ENCODE measurements around the gene SORBS1.

The SORBS1 gene

GRCh38 chr10:95308389-95309302, 252.5 kb downstream of the SORBS1 start:
- H3K79me2 ChIP-seq (ENCODE audit: insufficient read depth, low read depth): no peaks in the 10 kb centered on the region
- no peak overlapping the region for H3K9ac ChIP-seq
- H3K36me3 ChIP-seq (ENCODE audit: insufficient read depth): no peaks in the 10 kb centered on the region
- H4K20me1 ChIP-seq (ENCODE audit: insufficient read depth): no peaks in the 10 kb centered on the region
- peak overlapping the region; percentile 28; the same call in 1 of the 2 replicates for H3K4me2 ChIP-seq
- peaks cover 13% of the 10 kb centered on the region for H3K4me1 ChIP-seq (ENCODE audit: low read depth, poor library complexity, severe bottlenecking)
- H3K27ac ChIP-seq: no peak overlapping the region
- no peaks in the 10 kb centered on the region for H3K27me3 ChIP-seq (ENCODE audit: insufficient read depth, low read depth)
- TF ChIP-seq CTCF (conservative IDR thresholded peaks at IDR 0.05; ENCODE audit: low read depth, low read length): no peak
- H3K4me3 ChIP-seq (IDR thresholded peaks at IDR 0.05; ENCODE audit: insufficient read depth, low read depth, low read length): no peak overlapping the region
- H2AFZ ChIP-seq (ENCODE audit: low read depth): no peak overlapping the region

GRCh38 chr10:95306851-95307250, 254.3 kb downstream of the SORBS1 start:
- no peak for TF ChIP-seq CTCF (conservative IDR thresholded peaks at IDR 0.05; ENCODE audit: low read depth, low read length)
- no peaks in the 10 kb centered on the region for H3K36me3 ChIP-seq (ENCODE audit: insufficient read depth)
- no peak overlapping the region for H3K4me2 ChIP-seq
- H4K20me1 ChIP-seq (ENCODE audit: insufficient read depth): no peaks in the 10 kb centered on the region
- peaks cover 13% of the 10 kb centered on the region for H3K4me1 ChIP-seq (ENCODE audit: low read depth, poor library complexity, severe bottlenecking)
- H3K27me3 ChIP-seq (ENCODE audit: insufficient read depth, low read depth): no peaks in the 10 kb centered on the region
- no peaks in the 10 kb centered on the region for H3K79me2 ChIP-seq (ENCODE audit: insufficient read depth, low read depth)
- no peak overlapping the region for H2AFZ ChIP-seq (ENCODE audit: low read depth)
- no peak overlapping the region for H3K9ac ChIP-seq
- no peak overlapping the region for H3K4me3 ChIP-seq (IDR thresholded peaks at IDR 0.05; ENCODE audit: insufficient read depth, low read depth, low read length)
- no peak overlapping the region for H3K27ac ChIP-seq

DNA sequence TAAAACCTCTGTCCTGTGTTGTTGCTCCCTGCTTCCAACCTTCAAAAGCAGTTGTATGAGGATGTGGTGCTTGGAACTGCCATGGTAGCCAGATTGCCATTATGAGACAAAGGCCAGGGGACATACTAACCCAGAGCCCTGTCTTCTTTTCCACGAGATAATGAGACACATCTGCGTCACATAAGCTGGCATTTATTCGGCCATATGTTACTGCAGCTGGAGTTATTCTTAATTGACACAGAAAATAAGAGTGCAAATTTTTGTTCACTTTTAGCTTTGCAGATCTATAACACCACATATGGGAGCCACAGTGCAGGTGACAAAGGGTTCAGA, 254.9 kb downstream of the SORBS1 start:
- H3K9ac ChIP-seq: no peak overlapping the region
- TF ChIP-seq CTCF (conservative IDR thresholded peaks at IDR 0.05; ENCODE audit: low read depth, low read length): no peak
- H3K4me1 ChIP-seq (ENCODE audit: low read depth, poor library complexity, severe bottlenecking): peaks cover 13% of the 10 kb centered on the region
- H2AFZ ChIP-seq (ENCODE audit: low read depth): no peak overlapping the region
- H3K4me2 ChIP-seq: no peak overlapping the region
- no peaks in the 10 kb centered on the region for H3K36me3 ChIP-seq (ENCODE audit: insufficient read depth)
- no peaks in the 10 kb centered on the region for H3K79me2 ChIP-seq (ENCODE audit: insufficient read depth, low read depth)
- no peaks in the 10 kb centered on the region for H3K27me3 ChIP-seq (ENCODE audit: insufficient read depth, low read depth)
- H3K27ac ChIP-seq: no peak overlapping the region
- H3K4me3 ChIP-seq (IDR thresholded peaks at IDR 0.05; ENCODE audit: insufficient read depth, low read depth, low read length): no peak overlapping the region
- H4K20me1 ChIP-seq (ENCODE audit: insufficient read depth): no peaks in the 10 kb centered on the region

GRCh38 chr10:95305606-95306317, 255.4 kb downstream of the SORBS1 start:
- H3K27me3 ChIP-seq (ENCODE audit: insufficient read depth, low read depth): no peaks in the 10 kb centered on the region
- no peak overlapping the region for H3K9ac ChIP-seq

More at GRCh38 chr10:95305606-95306317, 255.4 kb downstream of the SORBS1 start:
- no peaks in the 10 kb centered on the region for H3K36me3 ChIP-seq (ENCODE audit: insufficient read depth)
- no peak overlapping the region for H3K4me2 ChIP-seq
- no peak overlapping the region for H3K4me3 ChIP-seq (IDR thresholded peaks at IDR 0.05; ENCODE audit: insufficient read depth, low read depth, low read length)
- H3K79me2 ChIP-seq (ENCODE audit: insufficient read depth, low read depth): no peaks in the 10 kb centered on the region
- peaks cover 13% of the 10 kb centered on the region for H3K4me1 ChIP-seq (ENCODE audit: low read depth, poor library complexity, severe bottlenecking)
- H4K20me1 ChIP-seq (ENCODE audit: insufficient read depth): no peaks in the 10 kb centered on the region
- H3K27ac ChIP-seq: no peak overlapping the region
- TF ChIP-seq CTCF (conservative IDR thresholded peaks at IDR 0.05; ENCODE audit: low read depth, low read length): no peak
- no peak overlapping the region for H2AFZ ChIP-seq (ENCODE audit: low read depth)

Measured in KMS-11 (cell line).